Renal cortical epithelial cell (primary cell): ENCODE data around the gene AAGAB. TPM values are rescaled to one million over a fixed set of nuclear protein-coding genes. Genes with fewer than 3 reads are reported as not detected.

Experiments used
- DNase-seq: peaks from one replicate; pipeline ENCODE4 v3.0.0-alpha.2; 2011; ENCODE audit warnings: low read depth
- total RNA-seq: library from RNA; depleted of rRNA; stranded (reverse); fragments of >200 nt; gene quantifications from 2 replicates; pipeline ENCODE4 v1.2.3, GENCODE V29; 2014

Gene AAGAB
- total RNA-seq, 1 donor from 2014 or later: 97.2 TPM

DNA sequence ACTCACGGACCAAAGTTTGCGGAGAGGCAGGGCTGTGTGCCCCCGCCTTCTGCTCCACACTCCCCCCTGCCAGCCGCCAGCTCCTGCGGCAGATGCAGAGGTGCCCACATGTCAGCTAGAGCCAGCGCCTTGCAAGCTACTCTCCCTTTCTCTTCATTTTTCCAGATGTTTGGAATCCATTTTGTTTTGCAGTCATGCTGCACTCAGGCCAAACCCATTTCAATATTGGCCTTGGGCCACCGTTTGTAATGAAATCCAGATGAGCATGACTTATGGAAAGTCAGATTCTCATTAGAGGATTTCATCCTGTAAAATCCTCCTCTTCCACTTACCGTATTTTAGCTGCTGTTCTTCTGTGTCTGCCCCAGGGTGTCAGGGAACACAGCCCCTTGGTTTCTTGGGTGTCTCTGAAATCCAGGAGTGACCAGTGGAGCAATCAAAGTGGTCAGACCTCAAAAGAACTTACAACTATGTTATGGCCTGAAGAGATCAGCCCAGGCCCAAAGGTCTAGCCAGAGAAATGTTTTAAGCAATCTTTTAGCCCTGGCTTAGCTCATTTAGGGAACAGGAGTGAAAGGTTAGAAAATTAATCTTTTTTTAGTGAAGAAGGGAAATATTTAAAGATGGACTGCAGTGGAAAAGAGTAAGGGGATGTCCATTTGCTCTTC, 65.8 kb downstream of the AAGAB start:
- DNase-seq: no peak

DNA sequence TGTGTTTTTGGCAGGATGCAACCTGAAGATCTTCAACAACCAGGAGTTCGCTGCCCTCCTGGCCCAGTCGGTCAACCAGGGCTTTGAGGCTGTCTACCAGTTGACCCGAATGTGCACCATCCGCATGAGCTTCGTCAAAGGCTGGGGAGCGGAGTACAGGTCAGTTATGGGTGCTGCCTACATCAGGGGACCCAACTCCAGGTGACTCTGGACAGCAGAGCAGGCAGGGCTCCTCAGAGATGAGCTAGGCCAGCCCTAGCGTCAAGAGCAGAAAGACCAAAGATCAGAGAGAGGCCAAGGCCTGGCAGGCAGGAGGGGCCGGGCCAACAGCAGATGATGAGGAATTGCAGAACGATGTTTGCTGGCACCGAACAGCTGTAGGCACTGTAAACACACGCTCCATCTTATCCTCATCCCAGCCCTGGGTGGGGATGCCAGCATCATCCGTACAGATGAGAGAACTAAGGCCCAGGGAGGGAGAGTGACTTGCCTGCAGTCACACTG, 67.1 kb downstream of the AAGAB start:
- no peak for DNase-seq

DNA sequence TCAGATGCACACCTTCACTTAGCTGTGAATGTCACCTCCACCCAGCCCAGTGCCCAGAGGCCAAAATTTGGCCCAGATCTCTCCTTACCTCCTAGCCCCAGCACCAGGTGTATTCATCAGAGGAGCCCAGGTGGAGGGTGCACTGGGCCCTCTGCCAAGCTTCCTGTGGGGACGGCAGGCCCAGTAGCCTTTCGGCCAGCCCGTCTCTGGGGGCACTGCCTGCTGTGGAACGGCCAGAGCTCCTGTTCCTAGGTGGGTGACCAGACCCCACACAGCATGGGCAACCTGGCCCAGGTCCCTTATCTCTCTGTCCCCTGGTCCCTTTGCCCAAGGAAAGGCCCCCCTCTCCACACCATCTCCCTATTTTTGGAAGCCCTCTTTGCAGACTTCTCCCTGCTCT, 67.8 kb downstream of the AAGAB start:
- DNase-seq: no peak

DNA sequence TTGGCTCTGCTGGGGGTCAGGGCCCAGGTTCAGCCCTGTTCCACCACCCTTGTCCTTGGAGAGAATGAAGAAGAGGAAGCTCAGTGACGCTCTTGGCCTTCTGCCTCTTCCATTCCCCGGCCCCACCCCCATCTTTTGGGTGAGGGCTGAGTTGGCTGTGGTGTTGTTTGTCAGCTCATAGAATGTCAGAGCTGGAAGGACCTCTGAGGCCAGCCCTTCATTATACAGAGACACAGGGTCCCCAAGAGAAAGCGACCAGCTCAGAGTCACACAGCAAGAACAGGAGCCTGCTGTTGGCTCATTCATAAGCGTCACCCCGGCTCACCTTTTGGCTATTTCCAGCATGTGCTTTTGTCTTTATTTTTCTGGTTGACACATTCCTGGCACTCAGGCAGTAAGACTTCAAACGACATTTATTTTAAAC, 68.2 kb downstream of the AAGAB start:
- DNase-seq: no peak

DNA sequence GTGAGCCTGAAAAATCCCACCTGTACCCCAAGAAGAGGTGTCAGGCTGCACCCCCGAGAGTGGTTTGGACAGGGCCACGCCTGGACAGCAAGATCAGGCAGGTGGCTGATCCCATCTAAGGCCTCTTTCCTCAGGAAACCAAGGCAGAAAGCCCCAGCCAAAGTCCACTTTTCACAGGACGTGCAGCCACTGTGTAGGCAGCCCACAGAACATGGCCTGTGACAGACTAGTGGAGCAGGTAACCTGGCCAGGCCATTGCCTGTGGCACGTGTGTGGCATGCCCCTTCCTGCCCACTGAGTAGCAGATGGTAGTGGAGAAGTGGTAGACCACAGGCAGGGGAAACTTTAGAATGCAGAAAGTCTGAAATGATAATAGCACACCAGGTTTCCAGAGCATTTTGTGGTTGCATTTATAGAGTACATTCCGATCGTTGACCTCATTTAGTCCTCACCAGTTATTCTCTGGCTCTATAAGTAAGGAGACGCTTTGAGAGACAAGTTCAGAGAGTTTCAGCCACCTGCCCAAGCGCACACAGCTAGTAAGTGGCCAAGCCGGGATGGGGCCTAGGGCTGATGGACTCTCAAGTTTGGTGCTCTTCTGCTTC, 68.7 kb downstream of the AAGAB start:
- no peak for DNase-seq

DNA sequence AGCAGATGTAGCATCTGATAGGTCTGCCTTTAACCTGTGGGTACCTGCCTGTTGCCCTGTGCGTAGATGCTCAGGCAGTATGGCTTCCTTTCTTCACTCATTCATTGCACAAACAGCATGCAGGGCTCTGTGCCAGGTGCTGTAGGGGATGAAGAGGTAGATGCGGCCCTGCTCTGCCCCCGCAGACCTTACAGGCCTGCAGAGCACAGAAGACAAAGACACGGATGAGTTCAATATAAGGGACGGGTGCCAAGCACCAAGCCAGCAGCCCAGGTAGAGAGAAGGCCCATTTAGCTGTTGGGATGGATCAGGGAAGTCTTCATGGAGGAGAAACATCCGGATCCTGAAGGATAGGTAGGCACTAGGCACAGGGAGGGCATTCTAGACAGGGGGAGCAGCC, 69.4 kb downstream of the AAGAB start:
- DNase-seq: no peak

DNA sequence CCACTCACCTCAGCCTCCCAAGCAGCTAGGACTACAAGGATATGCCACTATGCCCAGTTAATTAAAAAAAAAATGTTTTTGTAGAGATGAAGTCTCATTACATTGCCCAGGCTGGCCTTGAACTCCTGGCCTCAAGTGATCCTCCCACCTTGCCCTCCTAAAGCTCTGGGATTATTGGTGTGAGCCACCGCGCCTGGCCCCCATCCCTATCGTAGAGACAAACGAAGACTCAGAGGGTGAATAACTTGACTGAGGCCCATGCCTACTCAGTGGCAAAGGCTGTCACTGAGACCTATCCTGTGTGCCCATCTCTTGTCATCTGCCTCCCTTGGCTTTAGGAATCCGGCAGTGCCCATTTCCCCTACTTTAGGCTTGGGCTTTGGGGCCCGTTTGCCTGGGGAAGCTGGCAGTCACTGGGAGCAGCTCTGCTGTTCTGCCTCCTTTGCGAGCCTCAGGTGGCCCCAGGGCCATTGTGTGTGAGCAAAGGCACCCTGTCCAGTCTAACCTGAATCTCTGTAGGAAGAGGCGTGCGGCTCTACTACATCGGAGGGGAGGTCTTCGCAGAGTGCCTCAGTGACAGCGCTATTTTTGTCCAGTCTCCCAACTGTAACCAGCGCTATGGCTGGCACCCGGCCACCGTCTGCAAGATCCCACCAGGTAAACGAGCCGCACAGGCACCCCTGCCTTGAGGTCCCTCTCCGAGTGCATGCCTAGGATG, 70.1 kb downstream of the AAGAB start:
- DNase-seq: no peak

DNA sequence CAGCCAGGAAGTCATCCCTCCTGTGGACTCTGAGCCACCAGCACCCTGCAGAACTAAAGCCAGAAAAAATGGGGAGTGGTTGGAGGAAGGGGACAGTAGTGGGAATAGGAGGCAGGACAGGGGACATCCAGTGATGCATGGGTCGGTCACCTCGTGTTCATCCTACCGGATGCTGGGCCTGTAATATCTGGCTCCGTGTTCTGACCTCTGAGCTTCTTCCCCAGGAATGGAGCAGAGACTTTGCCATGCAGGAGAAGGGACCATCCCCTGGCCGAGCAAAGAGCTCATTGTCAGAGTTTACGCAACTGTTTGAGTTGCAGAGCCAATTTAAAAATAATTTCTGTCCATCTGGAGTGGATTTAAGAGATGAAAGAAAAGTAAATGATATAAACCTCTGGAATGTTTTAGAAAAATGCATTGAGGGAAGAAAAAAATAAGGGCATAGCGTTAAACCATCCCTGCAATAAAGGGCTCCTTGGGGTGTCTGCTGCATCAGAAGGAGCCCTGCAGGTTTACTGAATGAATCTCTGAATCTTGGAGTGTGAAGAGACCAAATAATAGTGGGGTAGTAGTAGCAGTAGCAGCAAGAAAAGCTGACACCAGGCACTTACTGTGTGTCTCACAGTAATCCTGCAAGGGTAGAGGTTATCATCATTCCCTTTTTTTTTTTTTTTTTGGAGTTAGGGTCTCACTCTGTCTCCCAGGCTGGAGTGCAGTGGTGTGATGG, 70.9 kb downstream of the AAGAB start:
- no peak for DNase-seq

DNA sequence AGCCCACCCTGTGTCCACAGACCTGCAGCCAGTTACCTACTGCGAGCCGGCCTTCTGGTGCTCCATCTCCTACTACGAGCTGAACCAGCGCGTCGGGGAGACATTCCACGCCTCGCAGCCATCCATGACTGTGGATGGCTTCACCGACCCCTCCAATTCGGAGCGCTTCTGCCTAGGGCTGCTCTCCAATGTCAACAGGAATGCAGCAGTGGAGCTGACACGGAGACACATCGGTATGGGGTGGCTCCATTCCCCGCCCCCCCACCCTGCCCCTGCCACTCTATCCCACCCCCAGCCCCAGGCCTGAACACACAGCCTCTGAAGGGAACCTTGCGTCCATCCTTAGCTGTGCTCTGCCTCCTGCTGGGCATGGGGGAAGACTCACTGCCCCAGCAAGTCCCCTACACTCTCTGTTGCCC, 73.2 kb downstream of the AAGAB start:
- DNase-seq: no peak

DNA sequence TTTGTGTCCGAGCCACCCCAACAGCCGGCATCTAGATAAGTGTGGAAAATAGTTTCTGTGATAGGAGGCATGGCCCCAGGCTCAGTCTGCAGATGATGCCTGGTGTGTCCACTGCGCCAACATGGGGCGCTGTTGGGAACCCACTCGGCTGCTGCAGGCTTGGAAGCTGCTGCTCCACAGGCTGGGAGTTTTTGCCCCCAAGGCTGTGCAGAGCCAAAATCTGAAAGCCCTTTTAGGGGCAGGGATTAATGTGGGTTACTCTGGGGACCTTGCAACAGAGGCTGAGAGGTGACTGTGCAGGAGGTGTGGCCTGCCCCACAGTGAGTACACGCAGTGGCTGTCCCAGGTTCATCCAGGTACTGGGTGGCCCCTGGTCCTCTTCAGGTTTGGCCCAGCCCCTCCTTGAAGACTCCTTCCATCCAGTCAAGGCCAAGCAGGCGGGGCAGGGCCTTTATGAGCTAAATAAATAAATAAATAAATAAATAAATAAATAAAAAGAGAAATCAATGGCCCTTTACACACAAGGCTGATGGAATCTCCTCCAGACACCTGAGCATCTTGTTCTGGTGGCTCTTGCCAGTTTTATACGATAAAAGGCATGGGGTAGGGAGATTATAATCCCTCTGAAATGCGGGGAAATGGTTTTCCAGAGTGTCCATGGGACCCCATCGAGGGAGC, 73.8 kb downstream of the AAGAB start:
- DNase-seq: no peak

DNA sequence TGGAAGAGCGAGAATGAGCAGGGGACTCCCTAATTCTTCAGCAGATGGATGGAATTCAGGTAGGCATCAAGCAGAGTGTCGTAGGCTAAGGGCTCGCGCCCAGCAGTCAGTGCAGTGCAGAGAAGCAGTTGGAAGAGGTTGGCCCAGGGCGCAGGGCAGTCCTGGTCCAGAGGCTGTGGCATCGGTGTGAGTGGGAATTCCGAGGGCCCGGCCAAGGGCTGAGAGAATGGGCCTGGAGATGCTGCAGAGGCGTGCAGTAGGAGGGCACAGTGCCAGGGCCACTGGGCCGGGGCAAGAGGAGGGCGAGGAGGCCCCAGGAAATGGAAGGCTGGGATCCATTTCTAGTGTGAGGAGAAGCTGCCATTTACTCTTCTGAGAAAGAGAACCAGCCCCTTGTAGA, 74.4 kb downstream of the AAGAB start:
- DNase-seq: no peak

DNA sequence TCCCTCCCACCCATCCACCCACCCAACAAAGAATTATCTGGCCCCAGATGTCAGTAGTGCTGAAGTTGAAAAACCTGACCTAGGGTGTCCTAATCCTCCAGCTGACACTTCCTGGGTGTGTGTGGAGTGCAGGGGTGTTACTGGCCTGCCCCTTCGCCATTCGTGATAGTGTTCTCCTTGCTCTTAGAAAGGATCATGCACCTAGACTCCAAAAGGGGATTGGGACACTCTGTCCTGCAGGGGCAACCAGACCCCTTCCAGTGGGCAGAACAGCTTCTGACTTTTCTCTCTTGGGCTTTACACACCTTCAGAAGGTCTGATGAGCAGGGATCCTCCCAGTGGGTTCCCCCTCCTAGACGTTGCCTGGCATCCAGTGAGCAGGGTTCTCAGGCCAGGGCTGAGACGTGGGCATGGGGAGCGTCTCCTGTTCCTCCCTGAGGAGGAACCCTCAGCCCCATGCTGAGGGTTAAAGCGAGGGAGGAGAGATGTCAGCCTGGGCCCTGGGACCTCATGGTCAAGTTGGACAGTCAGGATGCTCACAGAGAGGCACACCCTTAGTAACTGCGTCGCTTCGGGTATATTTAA, 75.0 kb downstream of the AAGAB start:
- no peak for DNase-seq

DNA sequence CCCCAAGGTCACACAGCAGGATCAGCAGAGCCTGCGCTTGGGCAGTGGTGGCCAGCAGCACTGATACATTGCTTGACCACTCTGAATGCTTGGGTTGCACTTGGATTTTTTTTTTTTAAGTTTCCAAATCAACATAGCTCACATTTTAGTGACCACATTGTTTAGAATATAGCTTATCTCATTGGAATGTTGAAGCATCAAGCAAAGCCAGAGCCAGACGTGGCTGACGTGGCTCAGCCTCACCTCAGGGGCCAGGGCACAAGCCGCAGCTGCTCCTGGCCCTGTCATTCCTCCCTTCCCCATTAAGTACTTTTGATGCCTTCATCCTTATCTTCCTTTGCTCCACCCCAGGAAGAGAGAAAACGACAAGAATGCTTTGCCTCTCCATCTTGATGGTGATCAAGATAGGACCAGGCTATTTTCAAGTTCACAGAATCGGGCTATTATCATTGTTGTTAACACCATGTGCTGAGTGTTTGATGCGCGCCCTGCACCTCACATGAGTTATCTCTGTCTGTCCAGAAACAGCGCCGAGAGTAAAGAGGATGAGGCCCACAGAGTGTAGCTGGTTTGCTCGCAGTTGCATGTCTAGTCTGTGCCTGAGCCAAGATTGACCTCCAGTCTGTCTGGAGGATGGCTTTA, 75.8 kb downstream of the AAGAB start:
- DNase-seq: peak; percentile 45

DNA sequence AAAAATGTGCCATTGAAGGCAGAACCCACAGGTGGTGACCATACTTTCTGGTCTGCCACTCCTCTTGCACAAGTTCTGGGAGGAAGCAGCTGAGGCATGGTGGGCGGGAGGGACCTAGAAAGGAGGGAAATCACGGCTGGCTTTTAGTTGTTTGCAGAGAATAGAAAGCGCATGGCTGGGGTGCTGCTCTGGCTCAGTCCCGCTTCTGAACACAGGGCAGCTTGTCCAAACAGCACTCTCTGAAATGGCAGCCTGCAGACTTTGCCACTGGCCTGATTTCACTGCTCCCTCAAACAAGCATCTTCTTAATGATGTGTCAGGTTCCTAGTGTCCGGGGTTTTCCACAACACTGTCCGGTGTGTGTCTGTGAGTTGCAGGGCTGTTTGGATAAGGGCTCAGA, 76.7 kb downstream of the AAGAB start:
- no peak for DNase-seq

DNA sequence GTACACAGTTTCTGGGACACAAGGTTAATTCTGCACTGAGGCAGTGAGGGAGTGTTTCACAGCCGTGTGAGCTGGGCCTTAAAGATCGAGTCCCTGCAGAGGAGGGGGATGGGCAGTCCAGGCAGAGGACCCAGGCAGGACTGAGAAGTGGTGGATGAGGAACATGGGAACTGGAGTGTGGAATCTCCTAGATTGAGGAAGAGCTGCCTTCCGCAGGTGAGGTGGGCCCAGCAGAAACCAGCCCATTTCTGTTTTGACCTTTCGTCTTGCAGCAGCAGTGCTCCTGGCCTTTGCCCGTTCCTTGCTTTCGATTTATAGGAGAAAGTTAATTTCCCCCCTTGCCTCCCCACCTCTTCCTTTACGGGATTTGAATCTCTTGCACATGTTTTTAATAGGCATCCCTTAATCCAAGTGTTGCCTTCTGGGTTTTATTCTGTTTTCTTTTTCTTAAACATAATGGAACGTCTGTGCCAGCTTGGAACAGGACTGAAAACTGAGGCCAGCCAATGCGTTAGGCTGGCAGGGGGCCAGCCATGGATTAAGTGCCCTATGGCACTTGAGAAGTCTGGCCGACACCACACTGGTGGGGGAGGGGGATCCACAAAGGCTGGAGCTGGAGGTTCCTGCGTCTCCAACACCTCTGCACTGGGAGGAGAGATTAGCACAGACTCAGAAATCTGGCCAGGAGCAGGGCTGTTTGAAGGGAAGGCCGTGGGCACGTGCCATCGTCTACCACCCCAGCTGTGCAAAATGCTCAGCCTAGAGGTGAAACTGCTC, 78.1 kb downstream of the AAGAB start:
- no peak for DNase-seq

DNA sequence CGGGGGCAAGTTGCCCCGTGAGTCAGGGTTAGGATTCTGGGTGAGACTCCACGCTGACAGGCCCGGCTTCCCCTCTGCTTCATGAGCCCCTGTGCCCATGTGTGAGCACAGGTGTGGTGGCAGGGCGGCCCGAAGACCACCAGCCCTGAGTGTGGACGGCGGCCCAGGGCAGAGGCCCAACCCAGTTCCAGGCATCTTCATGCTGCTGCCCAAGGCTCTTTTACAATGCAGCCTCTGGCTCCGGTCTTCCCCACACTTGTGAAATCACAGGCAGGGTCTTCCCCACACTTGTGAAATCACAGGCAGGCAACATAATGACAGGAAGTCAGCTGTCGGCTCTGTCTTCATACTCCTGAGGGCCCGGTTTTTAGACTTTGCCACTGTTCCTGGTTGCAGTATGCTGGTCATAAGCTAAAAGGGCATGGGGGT, 78.8 kb downstream of the AAGAB start:
- DNase-seq: peak; percentile 83

DNA sequence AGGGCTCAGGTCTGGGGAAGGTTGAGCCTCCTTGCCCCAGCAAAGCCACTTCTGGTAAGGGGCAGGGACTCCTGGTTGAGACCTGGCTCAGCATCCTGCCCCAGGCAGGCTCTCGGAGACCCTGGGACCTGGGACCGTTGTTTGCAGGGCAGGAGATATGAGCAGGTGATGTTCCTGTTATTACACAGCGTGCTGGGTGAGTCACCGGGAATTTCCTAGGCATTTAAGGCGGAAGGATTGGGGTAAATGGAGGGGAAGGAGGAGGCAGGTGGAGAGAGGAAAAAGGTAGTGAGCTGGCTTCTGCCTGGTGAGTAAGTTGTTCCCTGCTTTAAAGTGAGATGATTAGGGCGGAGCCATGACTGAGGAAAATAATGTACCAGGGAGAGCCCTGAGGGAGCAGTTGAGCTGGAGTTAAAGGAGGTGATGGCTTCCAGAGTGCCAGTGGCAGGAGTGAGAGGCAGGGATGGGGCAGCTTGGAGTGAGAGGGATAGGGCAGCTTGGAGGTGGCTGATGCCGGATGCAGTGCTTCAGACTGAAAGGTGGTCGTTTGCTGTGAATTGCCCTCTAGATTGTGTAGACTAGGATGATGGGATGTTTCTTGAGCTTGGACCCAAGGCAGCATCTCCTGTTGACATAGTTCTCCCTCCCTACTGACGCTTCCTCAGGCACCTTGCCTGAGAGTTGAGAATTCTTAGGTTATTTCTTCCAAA, 79.4 kb downstream of the AAGAB start:
- DNase-seq: peak; percentile 97

DNA sequence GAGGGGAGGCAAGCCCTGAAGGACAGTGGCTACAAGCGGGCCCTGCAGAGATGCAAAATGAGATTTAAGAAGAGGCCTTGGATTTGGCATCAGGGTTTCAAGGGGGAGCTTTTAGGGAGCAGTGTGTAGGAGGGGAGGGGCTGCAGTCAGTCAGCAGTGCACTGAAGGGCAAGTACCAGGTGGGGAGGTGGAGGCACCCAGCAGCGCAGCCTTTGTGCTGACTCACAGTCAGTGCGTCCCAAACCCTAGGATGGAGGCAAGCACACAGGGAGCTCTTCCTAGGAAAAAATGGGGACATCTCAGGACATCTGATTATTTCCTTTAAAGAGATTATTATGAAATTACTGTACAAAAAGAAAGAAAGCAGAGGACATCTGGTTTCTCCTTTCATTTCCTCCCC, 80.0 kb downstream of the AAGAB start:
- DNase-seq: no peak

DNA sequence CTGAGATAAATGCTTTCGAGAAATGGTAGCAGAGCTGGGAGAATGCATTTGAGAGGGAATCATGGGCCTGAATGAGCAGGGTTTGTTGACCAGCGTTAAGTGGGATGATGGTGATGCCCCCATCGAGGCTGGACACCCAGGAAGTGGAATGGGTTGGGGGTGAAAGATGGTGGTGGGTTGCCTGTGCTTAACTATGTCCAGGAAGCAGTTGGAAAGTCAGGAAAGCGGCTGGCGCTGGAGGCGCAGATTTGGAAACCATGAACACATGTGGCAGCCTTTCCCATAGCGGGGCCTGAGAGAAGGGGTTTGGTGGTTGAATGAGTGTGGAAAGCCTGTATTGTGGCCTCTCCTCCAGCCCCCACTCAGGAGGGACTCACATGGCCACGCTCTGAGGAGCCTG, 80.7 kb downstream of the AAGAB start:
- DNase-seq: no peak
